Endothelial cell of umbilical vein (primary cell): Measurements from ENCODE around the gene LAMC1. TPM values are rescaled to one million over a fixed set of nuclear protein-coding genes. Genes with fewer than 3 reads are reported as not detected.

Source experiments
- BruUV-seq: library from RNA; stranded (reverse); fragments of 400-500 nt; replicated peaks from 2 replicates; lab custom pipeline; 2021; lab: Mats Ljungman, UMichigan
- CTCF ChIA-PET: fragments of 300-600, 350-600 bp; sonication (Branson Sonifier 250); formaldehyde crosslinking; loops from one replicate; lab custom pipeline; 2021; ENCODE audit warnings: antibody characterized with exemption, inconsistent platforms; lab: Charles Lee
- POLR2A ChIA-PET: fragments of 300-600, 350-600 bp; sonication (Branson Sonifier 250); formaldehyde crosslinking; loops from one replicate; lab custom pipeline; 2021; ENCODE audit warnings: antibody characterized with exemption, inconsistent platforms; lab: Charles Lee
- DNase-seq: peaks from one replicate; pipeline ENCODE4 v3.0.0-alpha.2; 2011; ENCODE audit warnings: low read depth, low spot score
- FAIRE-seq: peaks from 2 replicates; lab custom pipeline; 2011; peaks lifted over from hg19 to GRCh38; lab: Jason Lieb, UNC
- H2AFZ ChIP-seq: 2 replicates; pipeline ENCODE4 v1.6.0; 2012; ENCODE audit warnings: low read depth, low read length, control low read depth, inconsistent platforms
- H3K27ac ChIP-seq: 2 replicates; pipeline ENCODE4 v1.5.1; 2011; ENCODE audit warnings: low read depth, mild to moderate bottlenecking, control low read depth, low read length, moderate library complexity; ENCODE audit not compliant: insufficient read depth
- H3K27me3 ChIP-seq, 2 experiments: 2 replicates each; pipeline versions ENCODE4 v1.6.0 to v1.6.1; 2011; ENCODE audit warnings: low read length in 2 of 2, mixed read lengths in 1 of 2; ENCODE audit not compliant: control insufficient read depth in 2 of 2, insufficient read depth in 2 of 2
- H3K36me3 ChIP-seq, 2 experiments: 2 replicates in 1 of 2; 3 replicates in 1 of 2; pipeline ENCODE4 v1.5.1; 2011; ENCODE audit warnings: low read length in 2 of 2, mild to moderate bottlenecking in 1 of 2, moderate library complexity in 1 of 2; ENCODE audit not compliant: control insufficient read depth in 2 of 2, insufficient read depth in 2 of 2; ENCODE audit errors: extremely low read depth in 1 of 2
- H3K4me1 ChIP-seq: 3 replicates; pipeline ENCODE4 v1.5.1; 2011; ENCODE audit warnings: mild to moderate bottlenecking, low read length; ENCODE audit not compliant: control insufficient read depth, insufficient read depth; ENCODE audit errors: extremely low read depth
- H3K4me2 ChIP-seq: 2 replicates; pipeline ENCODE4 v1.6.1; 2011; ENCODE audit warnings: low read length, control low read depth, mixed read lengths; ENCODE audit not compliant: insufficient read depth
- H3K4me3 ChIP-seq, 3 experiments: fragments of 200-600 bp in 1 of 3; sonication (generic), shearing (Covaris generic) in 1 of 3; replicated peaks in 1 of 3; 2 replicates each; pipeline ENCODE4 v1.5.1; 2011 to 2016; ENCODE audit warnings: control low read depth in 3 of 3, low read length in 3 of 3, mild to moderate bottlenecking in 2 of 3, inconsistent platforms in 1 of 3, low read depth in 1 of 3, moderate library complexity in 1 of 3; ENCODE audit not compliant: insufficient read depth in 1 of 3
- H3K79me2 ChIP-seq: 2 replicates; pipeline ENCODE4 v1.6.0; 2012; ENCODE audit warnings: low read length, inconsistent platforms; ENCODE audit not compliant: control insufficient read depth, insufficient read depth
- H3K9ac ChIP-seq: replicated peaks from 2 replicates; pipeline ENCODE3; 2011; ENCODE audit warnings: low read length, control low read depth; ENCODE audit not compliant: insufficient read depth; ENCODE audit errors: extremely low read depth
- H3K9me1 ChIP-seq: replicated peaks from 3 replicates; pipeline ENCODE4 v1.6.0; 2011; ENCODE audit warnings: mild to moderate bottlenecking, low read length; ENCODE audit not compliant: control insufficient read depth, insufficient read depth; ENCODE audit errors: extremely low read depth
- H3K9me3 ChIP-seq: replicated peaks from 2 replicates; pipeline ENCODE4 v1.5.1; 2012; ENCODE audit warnings: low read length, inconsistent platforms; ENCODE audit not compliant: control insufficient read depth, insufficient read depth
- H4K20me1 ChIP-seq: replicated peaks from 2 replicates; pipeline ENCODE3; 2011; ENCODE audit warnings: mild to moderate bottlenecking, low read length; ENCODE audit not compliant: control insufficient read depth, insufficient read depth; ENCODE audit errors: extremely low read depth
- FOS ChIP-seq: IDR thresholded peaks from 2 replicates; pipeline ENCODE4 v1.6.1; 2011; ENCODE audit warnings: mild to moderate bottlenecking, low read length, moderate library complexity, borderline replicate concordance; ENCODE audit not compliant: insufficient read depth
- GATA2 ChIP-seq: IDR thresholded peaks from 2 replicates; pipeline ENCODE4 v1.7.0; 2011; ENCODE audit warnings: low read depth, mild to moderate bottlenecking, moderate library complexity, mixed read lengths, low read length; ENCODE audit not compliant: insufficient read length, insufficient read depth
- JUN ChIP-seq: IDR thresholded peaks from 2 replicates; pipeline ENCODE4 v1.6.1; 2011; ENCODE audit warnings: borderline replicate concordance, low read depth; ENCODE audit not compliant: insufficient read length, insufficient read depth
- dilution Hi-C: fragments of 300-500 bp; cut with MboI; formaldehyde crosslinking; loops from one replicate; pipeline ENCODE4 v1.15.0; 2019; ENCODE audit warnings: low sequenced_read_pairs; ENCODE audit not compliant: extremely low pct_ligation_motif_present
- intact Hi-C: fragments of 100-400 bp; cut with micrococcal nuclease; formaldehyde crosslinking; loops from one replicate; pipeline ENCODE4 v1.10.0; 2022
- polyA plus RNA-seq, 4 experiments: library from polyadenylated mRNA; depleted of rRNA in 3 of 4; stranded (reverse) in 3 of 4; unstranded in 1 of 4; fragments of >200 nt; gene quantifications; 2 replicates each; pipeline versions ENCODE4 v1.2.1 to v1.2.3, GENCODE V29; 2011 to 2012; ENCODE audit warnings: missing spikeins in 1 of 4
- total RNA-seq: library from RNA; stranded (reverse); gene quantifications from 2 replicates; pipeline ENCODE4 v1.2.3, GENCODE V29; 2021
- TF ChIP-seq, protein P1 (sequence below): IDR thresholded peaks from 2 replicates; pipeline ENCODE4 v1.6.1; 2011; ENCODE audit not compliant: insufficient read depth, insufficient read length

The LAMC1 gene
- total and polyA plus RNA-seq, 2 donors (not counting 3 experiments of a cell fraction or from before 2014, with no cell fraction given), result 92.5 to 216 TPM

GRCh38 chr1:183030053-183030452 is 6.8 kb downstream of the LAMC1 start:
- no peaks in the 10 kb centered on the region for H3K27me3 ChIP-seq
- no peaks in the 10 kb centered on the region for H3K9me1 ChIP-seq
- peaks cover 99% of the 10 kb centered on the region for H3K79me2 ChIP-seq
- H4K20me1 ChIP-seq, result no peaks in the 10 kb centered on the region
- no peak overlapping the region for H2AFZ ChIP-seq
- dilution Hi-C loops (no loop called here), intact Hi-C loops (no loop called here)
- CTCF ChIA-PET, result interaction anchor here (1.5 to 2.7 kb wide), 3 partner anchors 11 to 67 kb away, joined by 4 to 9 read pairs (median 7); no protein-coding TSS in a partner anchor
- peaks cover 34% of the 10 kb centered on the region for H3K4me1 ChIP-seq
- no peak overlapping the region for H3K4me2 ChIP-seq
- H3K9me3 ChIP-seq, result no peaks in the 10 kb centered on the region
- BruUV-seq, result no TSS peak
- H3K9ac ChIP-seq, result no peak overlapping the region
- no peak for TF ChIP-seq JUN
- TF ChIP-seq, protein P1, sequence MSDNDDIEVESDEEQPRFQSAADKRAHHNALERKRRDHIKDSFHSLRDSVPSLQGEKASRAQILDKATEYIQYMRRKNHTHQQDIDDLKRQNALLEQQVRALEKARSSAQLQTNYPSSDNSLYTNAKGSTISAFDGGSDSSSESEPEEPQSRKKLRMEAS, result no peak
- POLR2A ChIA-PET, result no interaction called here
- peak overlapping the region; percentile 66 for H3K27ac ChIP-seq
- H3K4me3 ChIP-seq, result no peak overlapping the region
- FAIRE-seq, result no peak
- DNase-seq, result no peak
- peaks cover 0 to 3% of the 10 kb centered on the region in 2 experiments for H3K36me3 ChIP-seq

- no peak for FAIRE-seq
- H3K9me1 ChIP-seq, result no peaks in the 10 kb centered on the region
- H3K9ac ChIP-seq, result no peak overlapping the region
- no peak overlapping the region for H3K4me3 ChIP-seq
- CTCF ChIA-PET, result interaction anchor here (0.6 to 2.7 kb wide), 3 partner anchors 39 to 70 kb away, joined by 3 to 9 read pairs (median 7); no protein-coding TSS in a partner anchor
- no peak overlapping the region for H2AFZ ChIP-seq
- intact Hi-C loops (no loop called here), dilution Hi-C loops (no loop called here)
- peak; percentile 1 for DNase-seq
- H3K27me3 ChIP-seq, result no peaks in the 10 kb centered on the region
- POLR2A ChIA-PET, result no interaction called here
- peaks cover 95% of the 10 kb centered on the region for H3K79me2 ChIP-seq
- peak; percentile 19 for TF ChIP-seq FOS
- TF ChIP-seq, protein P1, result no peak
- no peak for TF ChIP-seq GATA2
- no TSS peak for BruUV-seq
- no peaks in the 10 kb centered on the region for H4K20me1 ChIP-seq
- H3K27ac ChIP-seq, result no peak overlapping the region
- no peak overlapping the region for H3K4me2 ChIP-seq
- peaks cover 14% of the 10 kb centered on the region for H3K4me1 ChIP-seq
- H3K9me3 ChIP-seq, result no peaks in the 10 kb centered on the region
- peaks cover 0 to 3% of the 10 kb centered on the region in 2 experiments for H3K36me3 ChIP-seq
Observed at GRCh38 chr1:183032122-183032921, 9.1 kb downstream of the LAMC1 start.
